CD8-positive, alpha-beta memory T cell (primary cell): Measurements from ENCODE around the gene KRTAP9-7. TPM values are rescaled to one million over a fixed set of nuclear protein-coding genes. Genes with fewer than 3 reads are reported as not detected.

Experiments
- CTCF ChIA-PET: fragments of 350-600 bp; sonication (Branson Sonifier 250); formaldehyde crosslinking; loops from one replicate; lab custom pipeline; 2021; ENCODE audit warnings: antibody characterized with exemption; lab: Charles Lee
- POLR2A ChIA-PET: fragments of 350-600 bp; sonication (Branson Sonifier 250); formaldehyde crosslinking; loops from one replicate; lab custom pipeline; 2021; ENCODE audit warnings: antibody characterized with exemption; lab: Charles Lee
- DNase-seq, 5 donors: peaks; one replicate each; pipeline versions ENCODE4 v3.0.0 to v3.0.0-alpha.2; 2020 to 2022; ENCODE audit warnings: mixed read lengths in 1 of 5
- H3K27ac ChIP-seq: one replicate; pipeline ENCODE4 v1.7.0; 2013; ENCODE audit warnings: low read depth, mild to moderate bottlenecking, low read length, moderate library complexity
- H3K27me3 ChIP-seq: 2 replicates; pipeline ENCODE4 v1.7.0; 2013; ENCODE audit warnings: low read length, mild to moderate bottlenecking; ENCODE audit not compliant: insufficient read depth, poor library complexity, severe bottlenecking
- H3K36me3 ChIP-seq: 2 replicates; pipeline ENCODE4 v1.7.0; 2013; ENCODE audit warnings: mild to moderate bottlenecking, low read length, moderate library complexity; ENCODE audit not compliant: insufficient read depth
- H3K4me1 ChIP-seq: 2 replicates; pipeline ENCODE4 v1.7.0; 2013; ENCODE audit warnings: mild to moderate bottlenecking, low read length, moderate library complexity; ENCODE audit not compliant: insufficient read depth
- H3K4me3 ChIP-seq: 2 replicates; pipeline ENCODE4 v1.7.0; 2013; ENCODE audit warnings: mild to moderate bottlenecking, low read length
- H3K9me3 ChIP-seq: 2 replicates; pipeline ENCODE4 v1.7.0; 2013; ENCODE audit warnings: mild to moderate bottlenecking, low read length
- H3K27ac Mint-ChIP-seq, 8 donors: one replicate each; pipeline ENCODE4 v1.8.0; 2020 to 2021; ENCODE audit warnings: mixed read lengths in 8 of 8, mild to moderate bottlenecking in 6 of 8, inconsistent platforms in 3 of 8, moderate library complexity in 3 of 8
- H3K27me3 Mint-ChIP-seq, 2 donors: one replicate each; pipeline ENCODE4 v1.8.0; 2020 to 2021; ENCODE audit warnings: mixed read lengths in 2 of 2, mild to moderate bottlenecking in 1 of 2, moderate library complexity in 1 of 2
- H3K36me3 Mint-ChIP-seq, 3 donors: one replicate each; pipeline ENCODE4 v1.8.0; 2020 to 2021; ENCODE audit warnings: mixed read lengths in 3 of 3, inconsistent platforms in 1 of 3, mild to moderate bottlenecking in 1 of 3
- H3K4me1 Mint-ChIP-seq, 3 donors: one replicate each; pipeline ENCODE4 v1.8.0; 2020 to 2021; ENCODE audit warnings: mixed read lengths in 3 of 3, inconsistent platforms in 1 of 3, mild to moderate bottlenecking in 1 of 3
- H3K4me3 Mint-ChIP-seq, 7 donors: one replicate each; pipeline ENCODE4 v1.8.0; 2020 to 2021; ENCODE audit warnings: mixed read lengths in 7 of 7, mild to moderate bottlenecking in 6 of 7, moderate library complexity in 4 of 7, inconsistent platforms in 2 of 7
- H3K9me3 Mint-ChIP-seq, 5 donors: one replicate each; pipeline ENCODE4 v1.8.0; 2020 to 2022; ENCODE audit warnings: mixed read lengths in 5 of 5, mild to moderate bottlenecking in 3 of 5, moderate library complexity in 2 of 5, inconsistent platforms in 1 of 5
- polyA plus RNA-seq: library from polyadenylated mRNA; unstranded; fragments of 300-500 nt; fragmentation: Illumina TruSeq; gene quantifications from one replicate; pipeline ENCODE4 v1.2.3, GENCODE V29; 2021
- total RNA-seq, 2 experiments: library from RNA; stranded (reverse); gene quantifications; one replicate each; pipeline ENCODE4 v1.2.3, GENCODE V29; 2021

The KRTAP9-7 gene
- total and polyA plus RNA-seq, 3 experiments from 2014 or later = not detected

DNA sequence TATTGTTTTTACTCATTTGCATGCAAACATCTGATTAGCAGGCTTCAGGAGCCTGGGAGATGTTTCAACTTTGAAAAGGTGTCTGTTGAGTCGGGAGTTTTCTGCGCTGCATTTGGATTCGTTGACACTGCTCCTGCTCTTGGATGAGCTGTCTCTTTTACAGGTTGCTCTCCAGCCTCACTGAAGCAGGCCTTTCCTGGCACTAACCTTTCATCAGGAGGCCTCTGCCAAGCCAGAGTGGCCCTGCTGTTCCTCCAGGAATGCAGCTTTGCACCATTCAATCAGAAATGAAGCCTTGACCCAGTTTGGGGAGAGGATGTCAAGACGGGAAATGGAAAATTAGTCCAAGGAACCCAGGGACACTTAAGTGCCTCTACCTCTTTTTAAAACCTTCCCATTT lies 27.5 kb downstream of the KRTAP9-7 start:
- Histone ChIP-seq H3K9me3 (no peaks in the 10 kb centered on the region), H3K27ac (no peak overlapping the region), H3K36me3 (no peaks in the 10 kb centered on the region), H3K4me3 (no peak overlapping the region), H3K4me1 (peaks cover 16% of the 10 kb centered on the region), H3K27me3 (no peaks in the 10 kb centered on the region)
- Mint-ChIP-seq H3K27me3 (peaks cover 3 to 12% of the 10 kb centered on the region in 2 donors), H3K4me3 (no peak overlapping the region), H3K9me3 (no peaks in the 10 kb centered on the region), H3K36me3 (peaks cover 0 to 5% (median 2%) of the 10 kb centered on the region in 3 donors), H3K27ac (no peak overlapping the region), H3K4me1 (peaks cover 31 to 38% (median 35%) of the 10 kb centered on the region in 3 donors)
- CTCF ChIA-PET = interaction anchor here (1.1 kb wide), 1 partner anchor 19 kb away, joined by 3 read pairs; no protein-coding TSS in a partner anchor
- POLR2A ChIA-PET = no interaction called here
- DNase-seq = no peak

DNA sequence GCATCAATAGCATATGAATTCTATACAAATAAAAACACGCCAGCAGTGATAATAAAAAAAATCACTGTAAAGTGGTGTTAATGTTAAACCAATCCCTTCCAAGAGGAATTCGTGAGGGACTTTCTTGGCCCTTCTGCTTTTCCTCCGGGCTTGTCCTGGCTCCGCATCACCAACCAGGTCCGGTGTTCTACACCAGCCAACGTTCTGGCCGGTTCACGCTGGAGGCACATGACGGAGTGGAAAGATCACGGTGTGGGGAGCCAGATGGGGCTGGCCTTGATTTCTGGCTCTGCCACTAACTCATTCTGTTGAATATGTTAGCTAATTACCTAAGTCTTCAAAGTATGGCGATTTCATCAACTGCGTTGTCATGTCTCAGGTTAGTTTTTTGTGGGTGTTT lies 28.6 kb downstream of the KRTAP9-7 start:
- H3K9me3 ChIP-seq = no peaks in the 10 kb centered on the region
- H3K9me3 Mint-ChIP-seq = no peaks in the 10 kb centered on the region
- CTCF ChIA-PET = no interaction called here
- H3K36me3 Mint-ChIP-seq = peaks cover 0 to 5% (median 2%) of the 10 kb centered on the region in 3 donors
- no peaks in the 10 kb centered on the region for H3K36me3 ChIP-seq
- peaks cover 42 to 49% (median 46%) of the 10 kb centered on the region in 3 donors for H3K4me1 Mint-ChIP-seq
- H3K4me3 ChIP-seq = no peak overlapping the region
- no peak overlapping the region for H3K27ac Mint-ChIP-seq
- POLR2A ChIA-PET = no interaction called here
- no peaks in the 10 kb centered on the region for H3K27me3 ChIP-seq
- no peak overlapping the region for H3K4me3 Mint-ChIP-seq
- peaks cover 26% of the 10 kb centered on the region for H3K4me1 ChIP-seq
- no peak overlapping the region for H3K27ac ChIP-seq
- peaks cover 2 to 4% of the 10 kb centered on the region in 2 donors for H3K27me3 Mint-ChIP-seq
- DNase-seq = no peak

DNA sequence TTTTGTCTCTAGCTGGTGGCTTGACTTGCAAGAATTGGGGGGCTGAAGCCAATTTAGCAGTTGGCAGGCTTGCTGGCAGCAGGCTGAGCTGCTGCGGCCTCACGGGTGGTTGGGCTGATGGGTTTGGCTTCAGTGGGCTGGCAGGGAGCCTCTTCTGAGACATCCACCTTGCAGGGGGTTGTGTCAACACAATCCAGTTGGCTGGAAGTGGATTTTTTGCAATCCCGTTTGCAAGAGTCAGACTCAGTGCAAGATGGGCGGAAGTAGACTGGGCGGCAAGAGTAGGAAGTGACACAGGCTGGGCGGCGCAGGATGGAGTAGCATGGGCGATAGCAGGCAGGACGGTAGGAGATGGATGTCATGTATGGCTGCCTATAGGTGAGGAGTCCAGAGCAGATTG lies 32.1 kb downstream of the KRTAP9-7 start:
- DNase-seq = no peak
- H3K4me3 Mint-ChIP-seq = peak overlapping the region; percentile 66 to 86 (median 71)
- Histone ChIP-seq H3K36me3 (no peaks in the 10 kb centered on the region), H3K9me3 (no peaks in the 10 kb centered on the region), H3K4me1 (peaks cover 48% of the 10 kb centered on the region), H3K27ac (peak overlapping the region; percentile 55), H3K27me3 (no peaks in the 10 kb centered on the region), H3K4me3 (no peak overlapping the region)
- CTCF ChIA-PET = interaction anchor here (1.3 to 1.9 kb wide), 3 partner anchors 11 to 32 kb away, joined by 5 to 28 read pairs (median 7); no protein-coding TSS in a partner anchor
- no peaks in the 10 kb centered on the region for H3K9me3 Mint-ChIP-seq
- H3K4me1 Mint-ChIP-seq = peaks cover 52 to 66% (median 58%) of the 10 kb centered on the region in 3 donors
- peak overlapping the region; percentile 95 to 100 (median 98) for H3K27ac Mint-ChIP-seq
- POLR2A ChIA-PET = interaction anchor here (0.6 to 2.1 kb wide), 5 partner anchors 15 to 489 kb away, joined by 4 to 11 read pairs (median 5); partner anchors contain the start of gene EIF1
- H3K27me3 Mint-ChIP-seq = peaks cover 0 to 2% of the 10 kb centered on the region in 2 donors
- H3K36me3 Mint-ChIP-seq = peaks cover 0 to 4% (median 3%) of the 10 kb centered on the region in 3 donors

DNA sequence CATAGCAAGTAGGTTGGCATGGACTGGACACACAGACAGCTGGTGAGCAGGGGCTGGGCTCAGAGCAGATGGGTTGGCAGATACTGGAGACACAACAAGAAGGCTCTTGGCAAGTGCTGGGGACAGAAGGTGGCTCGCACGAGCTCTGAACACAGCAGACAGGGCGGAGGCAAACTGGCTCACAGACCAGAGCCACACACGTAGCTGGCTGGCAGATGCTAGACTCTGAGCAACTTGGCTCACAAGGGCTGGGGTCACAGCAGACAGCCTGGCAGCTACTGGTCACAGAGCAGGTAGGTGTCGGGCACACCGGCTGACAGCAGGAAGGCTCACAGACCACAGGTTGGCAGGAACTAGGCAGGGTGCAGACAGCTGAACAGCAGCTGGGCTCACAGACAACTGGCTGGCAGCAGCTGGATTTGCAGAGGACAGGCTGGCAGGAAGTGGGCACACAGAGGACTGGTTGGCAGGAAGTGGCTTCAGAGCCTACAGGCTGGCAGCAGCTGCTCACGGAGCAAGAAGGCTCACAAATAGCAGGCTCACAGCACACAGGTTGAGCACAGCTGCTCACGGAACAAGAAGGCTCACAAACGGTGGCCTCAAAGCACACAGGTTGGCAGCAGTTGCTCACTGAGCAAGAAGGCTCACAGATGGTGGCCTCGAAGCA lies 32.9 kb downstream of the KRTAP9-7 start:
- CTCF ChIA-PET = interaction anchor here (1.0 to 1.9 kb wide), 9 partner anchors 10 to 398 kb away, joined by 3 to 28 read pairs (median 4); no protein-coding TSS in a partner anchor
- POLR2A ChIA-PET = interaction anchor here (0.6 to 2.1 kb wide), 6 partner anchors 14 to 490 kb away, joined by 3 to 11 read pairs (median 5); partner anchors contain the start of gene EIF1
- Mint-ChIP-seq H3K36me3 (peaks cover 0 to 4% (median 3%) of the 10 kb centered on the region in 3 donors), H3K27me3 (peaks cover 0 to 2% of the 10 kb centered on the region in 2 donors), H3K4me1 (peaks cover 52 to 66% (median 58%) of the 10 kb centered on the region in 3 donors), H3K9me3 (no peaks in the 10 kb centered on the region), H3K4me3 (peak overlapping the region; percentile 66 to 86 (median 71)), H3K27ac (peak overlapping the region; percentile 95 to 100 (median 98))
- H3K4me3 ChIP-seq = peak overlapping the region; percentile 35
- peak; percentile 72 to 95 (median 92) for DNase-seq
- H3K27ac ChIP-seq = peak overlapping the region; percentile 55
- no peaks in the 10 kb centered on the region for H3K36me3 ChIP-seq
- no peaks in the 10 kb centered on the region for H3K9me3 ChIP-seq
- no peaks in the 10 kb centered on the region for H3K27me3 ChIP-seq
- H3K4me1 ChIP-seq = peaks cover 48% of the 10 kb centered on the region

DNA sequence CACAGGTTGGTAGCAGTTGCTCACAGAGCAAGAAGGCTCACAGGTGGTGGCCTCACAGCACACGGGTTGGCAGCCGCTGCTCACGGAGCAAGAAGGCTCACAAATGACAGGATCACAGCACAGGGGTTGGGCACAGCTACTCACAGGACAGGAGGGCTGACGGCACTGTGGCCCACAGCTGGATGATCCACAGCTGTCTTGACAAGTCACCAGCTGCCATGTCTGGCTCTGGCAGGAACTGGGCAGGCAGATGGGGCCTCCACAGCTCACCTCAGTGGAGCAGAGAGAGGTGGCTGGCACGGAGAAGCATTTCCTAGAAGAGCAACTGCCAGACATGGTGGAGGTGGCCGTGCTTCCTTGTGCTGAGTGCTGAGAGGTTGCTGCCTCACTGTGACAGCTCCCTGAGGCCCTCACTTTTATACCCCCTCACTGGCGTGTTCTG lies 33.4 kb downstream of the KRTAP9-7 start, which contains the start of gene KRTAP16-1:
KRTAP16-1 (minus strand) TSS at position 392 of the 442 bp plus-strand sequence; CDS start at position 336, 56 bp downstream.
- Mint-ChIP-seq H3K4me1 (peaks cover 52 to 66% (median 58%) of the 10 kb centered on the region in 3 donors), H3K27ac (peak within 1 kb of the TSS; percentile 95 to 100 (median 98)), H3K36me3 (peaks cover 0 to 4% (median 3%) of the 10 kb centered on the region in 3 donors), H3K27me3 (peaks cover 0 to 2% of the 10 kb centered on the region in 2 donors), H3K4me3 (peak within 1 kb of the TSS; percentile 66 to 86 (median 71)), H3K9me3 (no peaks in the 10 kb centered on the region)
- CTCF ChIA-PET = interaction anchor here (1.0 to 1.9 kb wide), 9 partner anchors 9 to 399 kb away, joined by 3 to 28 read pairs (median 4); no protein-coding TSS in a partner anchor
- H3K36me3 ChIP-seq = no peaks in the 10 kb centered on the region
- peak within 1 kb of the TSS; percentile 35 for H3K4me3 ChIP-seq
- H3K27ac ChIP-seq = peak within 1 kb of the TSS; percentile 55
- POLR2A ChIA-PET = interaction anchor here (1.0 to 2.1 kb wide), 5 partner anchors 14 to 490 kb away, joined by 3 to 11 read pairs (median 5); partner anchors contain the start of gene EIF1
- peak in 4 of 5 donors; percentile 42 to 82 (median 60) for DNase-seq
- peaks cover 48% of the 10 kb centered on the region for H3K4me1 ChIP-seq
- H3K27me3 ChIP-seq = no peaks in the 10 kb centered on the region
- H3K9me3 ChIP-seq = no peaks in the 10 kb centered on the region

DNA sequence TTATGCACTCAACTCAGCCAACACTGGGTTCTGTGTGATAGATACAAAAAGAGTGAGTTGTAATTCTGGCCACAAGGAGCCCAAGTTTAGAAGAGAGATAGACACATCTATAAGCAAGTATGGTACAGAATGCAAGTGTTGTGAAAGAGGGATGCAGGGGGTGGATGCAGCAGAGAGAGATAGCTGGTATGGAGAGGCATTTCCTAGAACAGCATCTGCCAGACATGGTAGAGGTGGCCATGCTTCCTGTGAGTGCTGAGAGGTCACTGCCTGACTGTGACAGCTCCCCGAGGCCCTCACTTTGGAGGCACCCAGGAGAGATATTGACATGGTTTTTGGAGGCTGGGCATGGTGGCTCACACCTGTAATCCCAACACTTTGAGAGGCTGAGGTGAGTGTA lies 35.6 kb downstream of the KRTAP9-7 start:
- Mint-ChIP-seq H3K27ac (peak overlapping the region in 6 of 8 donors; percentile 16 to 95 (median 60)), H3K4me1 (peaks cover 50 to 63% (median 56%) of the 10 kb centered on the region in 3 donors), H3K36me3 (peaks cover 0 to 3% (median 2%) of the 10 kb centered on the region in 3 donors), H3K4me3 (peak overlapping the region in 1 of 7 donors; percentile 45), H3K27me3 (peaks cover 2 to 10% of the 10 kb centered on the region in 2 donors), H3K9me3 (no peaks in the 10 kb centered on the region)
- CTCF ChIA-PET = no interaction called here
- no peak overlapping the region for H3K4me3 ChIP-seq
- H3K36me3 ChIP-seq = no peaks in the 10 kb centered on the region
- H3K9me3 ChIP-seq = no peaks in the 10 kb centered on the region
- H3K27me3 ChIP-seq = no peaks in the 10 kb centered on the region
- H3K27ac ChIP-seq = no peak overlapping the region
- no peak for DNase-seq
- POLR2A ChIA-PET = no interaction called here
- H3K4me1 ChIP-seq = peaks cover 48% of the 10 kb centered on the region

DNA sequence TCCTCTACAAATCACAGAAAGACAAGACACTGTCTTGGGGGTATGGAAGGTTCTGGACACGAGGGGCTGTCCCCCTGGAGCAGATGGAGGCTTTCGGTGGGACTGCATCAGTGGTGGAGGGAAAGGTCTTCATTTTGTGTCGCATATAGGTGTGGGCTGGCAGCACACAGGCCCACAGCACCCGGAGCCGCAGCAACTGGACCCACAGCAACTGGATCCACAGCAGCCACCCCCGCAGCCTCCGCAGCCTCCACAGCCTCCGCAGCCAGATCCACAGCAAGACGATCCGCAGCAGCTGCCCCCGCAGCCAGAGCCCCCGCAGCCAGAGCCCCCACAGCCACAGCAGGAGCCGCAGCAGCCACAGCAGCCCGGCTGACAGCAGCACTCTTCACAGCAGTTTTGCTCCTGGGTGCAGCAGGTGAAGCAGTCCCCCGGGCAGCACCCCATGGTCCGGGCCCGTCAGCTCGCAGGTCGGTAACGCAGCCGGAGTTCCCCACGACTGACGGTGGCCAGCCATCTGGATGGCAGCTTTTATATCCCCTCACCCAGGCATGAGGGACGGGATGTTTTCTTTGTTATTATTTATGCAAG lies 39.8 kb downstream of the KRTAP9-7 start, which contains the start of gene KRTAP17-1:
KRTAP17-1 (minus strand) TSS at position 507 of the 591 bp plus-strand sequence; CDS start at position 447, 60 bp downstream.
- Mint-ChIP-seq H3K27me3 (peaks cover 0 to 12% of the 10 kb centered on the region in 2 donors), H3K4me3 (no peak within 1 kb of the TSS), H3K36me3 (peaks cover 0 to 11% (median 2%) of the 10 kb centered on the region in 3 donors), H3K4me1 (peaks cover 11 to 21% (median 15%) of the 10 kb centered on the region in 3 donors), H3K9me3 (peaks cover 3 to 10% (median 3%) of the 10 kb centered on the region in 5 donors), H3K27ac (peak within 1 kb of the TSS in 3 of 8 donors; percentile 14 to 58 (median 23))
- DNase-seq = no peak
- H3K9me3 ChIP-seq = peaks cover 8% of the 10 kb centered on the region
- H3K36me3 ChIP-seq = no peaks in the 10 kb centered on the region
- no peaks in the 10 kb centered on the region for H3K27me3 ChIP-seq
- POLR2A ChIA-PET = no interaction called here
- H3K4me1 ChIP-seq = peaks cover 11% of the 10 kb centered on the region
- no peak within 1 kb of the TSS for H3K27ac ChIP-seq
- CTCF ChIA-PET = no interaction called here
- no peak within 1 kb of the TSS for H3K4me3 ChIP-seq
